CD1c-positive myeloid dendritic cell (primary cell): ENCODE data around the gene ZBTB12.

Source experiments
- DNase-seq: peaks from one replicate; pipeline ENCODE4 v3.0.0-alpha.2; 2016; ENCODE audit errors: extremely low spot score

The ZBTB12 gene

DNA sequence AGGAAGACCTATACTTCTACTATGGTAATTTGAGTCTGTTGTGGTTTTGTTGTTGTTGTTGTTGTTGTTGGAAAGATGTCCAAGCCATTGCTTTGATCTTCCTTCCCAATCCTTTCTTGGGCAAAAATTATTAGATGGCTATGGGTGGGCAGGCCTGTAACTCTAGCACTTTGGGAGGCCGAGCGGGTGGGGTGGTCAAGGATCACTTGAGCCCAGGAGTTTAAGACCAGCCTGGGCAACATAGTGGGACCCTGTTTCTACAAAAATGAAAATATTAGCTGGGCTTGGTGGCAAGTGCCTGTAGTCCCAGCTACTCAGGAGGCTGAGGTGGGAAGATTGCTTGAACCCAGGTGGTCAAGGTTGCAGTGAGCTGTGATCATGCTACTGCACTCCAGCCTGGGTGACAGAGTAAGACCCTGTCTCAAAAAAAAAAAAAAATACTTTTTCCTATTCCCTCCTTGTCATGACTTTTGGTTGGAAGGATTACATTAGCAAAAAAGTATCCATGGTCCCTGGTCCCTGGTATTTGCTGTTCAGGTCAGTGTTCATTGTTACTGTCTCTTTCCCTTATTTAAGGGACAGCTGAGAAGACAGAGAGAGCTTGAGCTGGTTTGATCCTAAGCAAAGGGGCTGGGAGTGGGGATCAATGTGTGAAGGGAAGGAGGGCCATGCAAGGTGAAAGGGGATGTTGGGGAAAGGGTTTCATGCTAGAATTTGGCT lies 51.0 kb downstream of the ZBTB12 start:
- DNase-seq: no peak
